AG04450 (cell line): ENCODE results near the gene MEGF11. TPM values are rescaled to one million over a fixed set of nuclear protein-coding genes. Genes with fewer than 3 reads are reported as not detected.

Experiments
- CTCF ChIA-PET: fragments of 300-600, 350-600 bp; formaldehyde crosslinking; extraction: SDS; loops from one replicate; lab custom pipeline; 2022; ENCODE audit warnings: antibody characterized with exemption, inconsistent platforms; lab: Charles Lee
- POLR2A ChIA-PET: fragments of 350-600 bp; formaldehyde crosslinking; extraction: SDS; loops from one replicate; lab custom pipeline; 2021; ENCODE audit warnings: antibody characterized with exemption, inconsistent platforms; lab: Yijun Ruan, JAX
- DNase-seq: peaks from one replicate; pipeline ENCODE4 v3.0.0-alpha.2; 2011; ENCODE audit warnings: low read depth, low spot score
- H3K27ac ChIP-seq: one replicate; pipeline ENCODE4 v1.5.1; 2012; ENCODE audit warnings: low read depth, low read length, control low read depth
- H3K27me3 ChIP-seq: one replicate; pipeline ENCODE4 v1.6.0; 2012; ENCODE audit warnings: low read length; ENCODE audit not compliant: control insufficient read depth, insufficient read depth
- H3K4me3 ChIP-seq: 2 replicates; pipeline ENCODE4 v1.5.1; 2011; ENCODE audit warnings: mild to moderate bottlenecking, low read depth, low read length, control low read depth
- H3K9me3 ChIP-seq: 2 replicates; pipeline ENCODE4 v1.5.1; 2012; ENCODE audit warnings: low read length; ENCODE audit not compliant: control insufficient read depth, insufficient read depth
- polyA plus RNA-seq: library from polyadenylated mRNA; depleted of rRNA; stranded (reverse); fragments of >200 nt; gene quantifications from 2 replicates; pipeline ENCODE4 v1.2.3, GENCODE V29; 2011
- TF ChIP-seq, protein P1 (sequence below): IDR thresholded peaks from 2 replicates; pipeline ENCODE4 v1.5.1; 2011; ENCODE audit warnings: low read depth, low read length, control low read depth, inconsistent platforms

The MEGF11 gene
- polyA plus RNA-seq, 1 experiment: not detected

DNA sequence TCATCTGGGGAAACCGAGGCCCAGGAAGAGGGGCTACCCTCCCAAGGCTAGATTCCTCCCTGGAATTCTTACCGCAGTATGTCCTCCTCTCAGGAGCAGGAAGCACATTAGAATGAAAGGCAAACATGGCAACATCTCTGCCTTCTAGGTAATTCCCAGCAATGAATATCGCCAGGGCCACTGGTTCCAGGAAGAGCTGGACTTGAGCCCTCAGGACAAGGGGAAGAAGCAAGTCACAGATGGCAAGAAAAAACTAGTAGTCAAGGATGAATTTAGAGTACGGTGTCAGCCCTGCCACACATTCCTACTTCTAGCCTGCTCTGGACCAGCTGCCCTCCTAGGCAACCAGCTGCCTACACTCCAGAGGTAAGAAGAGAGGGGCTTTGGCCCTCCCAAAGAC, 42.9 kb downstream of the MEGF11 start:
- peaks cover 13% of the 10 kb centered on the region for H3K27me3 ChIP-seq
- ChIA-PET POLR2A (no interaction called here), CTCF (no interaction called here)
- TF ChIP-seq, protein P1, sequence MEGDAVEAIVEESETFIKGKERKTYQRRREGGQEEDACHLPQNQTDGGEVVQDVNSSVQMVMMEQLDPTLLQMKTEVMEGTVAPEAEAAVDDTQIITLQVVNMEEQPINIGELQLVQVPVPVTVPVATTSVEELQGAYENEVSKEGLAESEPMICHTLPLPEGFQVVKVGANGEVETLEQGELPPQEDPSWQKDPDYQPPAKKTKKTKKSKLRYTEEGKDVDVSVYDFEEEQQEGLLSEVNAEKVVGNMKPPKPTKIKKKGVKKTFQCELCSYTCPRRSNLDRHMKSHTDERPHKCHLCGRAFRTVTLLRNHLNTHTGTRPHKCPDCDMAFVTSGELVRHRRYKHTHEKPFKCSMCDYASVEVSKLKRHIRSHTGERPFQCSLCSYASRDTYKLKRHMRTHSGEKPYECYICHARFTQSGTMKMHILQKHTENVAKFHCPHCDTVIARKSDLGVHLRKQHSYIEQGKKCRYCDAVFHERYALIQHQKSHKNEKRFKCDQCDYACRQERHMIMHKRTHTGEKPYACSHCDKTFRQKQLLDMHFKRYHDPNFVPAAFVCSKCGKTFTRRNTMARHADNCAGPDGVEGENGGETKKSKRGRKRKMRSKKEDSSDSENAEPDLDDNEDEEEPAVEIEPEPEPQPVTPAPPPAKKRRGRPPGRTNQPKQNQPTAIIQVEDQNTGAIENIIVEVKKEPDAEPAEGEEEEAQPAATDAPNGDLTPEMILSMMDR: no peak
- DNase-seq: no peak
- no peak overlapping the region for H3K27ac ChIP-seq
- H3K4me3 ChIP-seq: no peak overlapping the region
- H3K9me3 ChIP-seq: no peaks in the 10 kb centered on the region

- Histone ChIP-seq H3K27ac (no peak overlapping the region), H3K9me3 (no peaks in the 10 kb centered on the region), H3K27me3 (peaks cover 6% of the 10 kb centered on the region), H3K4me3 (no peak overlapping the region)
- ChIA-PET POLR2A (no interaction called here), CTCF (no interaction called here)
- TF ChIP-seq, protein P1: no peak
- DNase-seq: no peak
Observed at GRCh38 chr15:66198757-66199156, 54.8 kb downstream of the MEGF11 start.

DNA sequence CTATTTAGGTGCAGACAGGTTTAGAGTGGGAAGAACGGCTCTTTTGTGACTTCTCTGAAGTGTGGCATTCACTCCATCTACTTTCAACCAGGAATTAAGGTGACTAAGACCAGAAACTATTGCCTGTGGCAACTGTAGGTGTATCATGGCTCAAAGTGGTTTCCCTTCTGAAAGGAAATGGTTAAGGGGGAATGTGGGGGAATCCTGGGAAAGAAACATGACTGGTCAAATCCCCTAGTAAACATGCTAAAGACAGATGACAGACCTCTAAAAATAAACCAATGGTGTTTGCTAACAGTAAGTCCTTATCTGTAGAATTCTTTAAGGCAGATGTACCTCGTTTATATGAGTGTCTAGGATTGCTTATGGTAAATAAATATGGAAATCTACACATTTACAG, 56.9 kb downstream of the MEGF11 start:
- Histone ChIP-seq H3K27me3 (peaks cover 6% of the 10 kb centered on the region), H3K27ac (no peak overlapping the region), H3K4me3 (no peak overlapping the region), H3K9me3 (no peaks in the 10 kb centered on the region)
- CTCF ChIA-PET: no interaction called here
- POLR2A ChIA-PET: no interaction called here
- no peak for DNase-seq
- TF ChIP-seq, protein P1: no peak

DNA sequence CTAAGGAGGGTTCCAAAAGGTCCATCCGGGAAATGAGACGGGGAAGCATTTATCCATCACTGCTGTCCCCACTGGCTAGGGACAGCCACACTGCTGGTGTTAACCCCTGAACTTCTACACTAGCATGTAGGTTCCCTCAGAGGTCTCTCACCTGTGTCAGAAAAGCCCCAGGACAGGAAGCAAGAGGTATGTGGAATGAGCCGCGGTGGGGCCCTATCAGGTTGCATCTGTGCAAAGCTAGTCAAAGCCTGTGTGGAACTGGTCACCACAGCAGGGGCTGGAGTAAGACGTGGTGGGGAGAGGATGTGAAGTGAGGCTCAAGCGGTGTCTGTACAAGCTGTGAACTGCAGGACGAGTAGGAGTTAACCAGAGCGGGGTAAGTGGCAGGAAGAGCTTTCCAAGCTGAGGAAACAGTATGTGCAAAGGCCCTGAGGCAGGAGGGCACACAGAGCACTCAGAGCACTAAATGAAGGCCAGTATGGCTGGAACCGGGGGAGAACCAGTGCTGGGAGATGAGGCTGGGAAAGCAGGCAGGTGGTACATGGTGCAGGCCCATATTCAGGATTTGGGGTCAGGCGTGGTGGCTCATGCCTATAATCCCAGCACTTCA, 57.8 kb downstream of the MEGF11 start:
- Histone ChIP-seq H3K27me3 (peaks cover 7% of the 10 kb centered on the region), H3K4me3 (no peak overlapping the region), H3K27ac (no peak overlapping the region), H3K9me3 (no peaks in the 10 kb centered on the region)
- CTCF ChIA-PET: no interaction called here
- POLR2A ChIA-PET: no interaction called here
- TF ChIP-seq, protein P1: no peak
- DNase-seq: no peak

- H3K27ac ChIP-seq: no peak overlapping the region
- peaks cover 11% of the 10 kb centered on the region for H3K27me3 ChIP-seq
- H3K9me3 ChIP-seq: no peaks in the 10 kb centered on the region
- H3K4me3 ChIP-seq: no peak overlapping the region
- DNase-seq: no peak
- CTCF ChIA-PET: interaction anchor here (0.6 to 1.0 kb wide), 2 partner anchors 64 to 306 kb away, joined by 3 read pairs; no protein-coding TSS in a partner anchor
- TF ChIP-seq, protein P1: no peak
- POLR2A ChIA-PET: no interaction called here
Observed at GRCh38 chr15:66193066-66193465, 60.5 kb downstream of the MEGF11 start.
